CD4-positive, alpha-beta memory T cell (primary cell): ENCODE measurements around the gene PRLH. TPM values are rescaled to one million over a fixed set of nuclear protein-coding genes. Genes with fewer than 3 reads are reported as not detected.

Source experiments
- CTCF ChIA-PET: fragments of 350-600 bp; sonication (Branson Sonifier 250); formaldehyde crosslinking; loops from one replicate; lab custom pipeline; 2021; ENCODE audit warnings: inconsistent platforms; ENCODE audit not compliant: partially characterized antibody; lab: Charles Lee
- POLR2A ChIA-PET: fragments of 350-600 bp; sonication (Branson Sonifier 250); formaldehyde crosslinking; loops from one replicate; lab custom pipeline; 2021; ENCODE audit not compliant: partially characterized antibody; lab: Charles Lee
- DNase-seq, 5 donors: peaks; one replicate each; pipeline versions ENCODE4 v3.0.0 to v3.0.0-alpha.2; 2020 to 2022; ENCODE audit warnings: mixed read lengths in 1 of 5
- H3K27ac ChIP-seq: one replicate; pipeline ENCODE4 v1.7.0; 2013; ENCODE audit warnings: low read depth, low read length
- H3K27me3 ChIP-seq: 2 replicates; pipeline ENCODE4 v1.7.0; 2013; ENCODE audit warnings: mild to moderate bottlenecking, low read length, moderate library complexity; ENCODE audit not compliant: insufficient read depth
- H3K36me3 ChIP-seq: 2 replicates; pipeline ENCODE4 v1.7.0; 2013; ENCODE audit warnings: mild to moderate bottlenecking, low read length, moderate library complexity; ENCODE audit not compliant: insufficient read depth
- H3K4me1 ChIP-seq: 2 replicates; pipeline ENCODE4 v1.7.0; 2013; ENCODE audit warnings: mild to moderate bottlenecking, low read length, moderate library complexity; ENCODE audit not compliant: insufficient read depth
- H3K4me3 ChIP-seq, 2 donors: one replicate each; pipeline ENCODE4 v1.7.0; 2013; ENCODE audit warnings: low read length in 2 of 2, mild to moderate bottlenecking in 1 of 2
- H3K9me3 ChIP-seq, 2 donors: one replicate each; pipeline ENCODE4 v1.7.0; 2013; ENCODE audit warnings: low read length in 2 of 2, control low read depth in 1 of 2; ENCODE audit not compliant: control insufficient read depth in 1 of 2
- H3K27ac Mint-ChIP-seq, 7 donors: one replicate each; pipeline ENCODE4 v1.8.0; 2020 to 2021; ENCODE audit warnings: mixed read lengths in 7 of 7, mild to moderate bottlenecking in 6 of 7, inconsistent platforms in 3 of 7, moderate library complexity in 3 of 7
- H3K27me3 Mint-ChIP-seq, 2 donors: one replicate each; pipeline ENCODE4 v1.8.0; 2020 to 2021; ENCODE audit warnings: mixed read lengths in 2 of 2
- H3K36me3 Mint-ChIP-seq, 2 donors: one replicate each; pipeline ENCODE4 v1.8.0; 2020 to 2021; ENCODE audit warnings: mixed read lengths in 2 of 2, inconsistent platforms in 1 of 2, mild to moderate bottlenecking in 1 of 2
- H3K4me1 Mint-ChIP-seq, 4 donors: one replicate each; pipeline ENCODE4 v1.8.0; 2020 to 2021; ENCODE audit warnings: mixed read lengths in 4 of 4, mild to moderate bottlenecking in 1 of 4
- H3K4me3 Mint-ChIP-seq, 8 donors: one replicate each; pipeline ENCODE4 v1.8.0; 2020 to 2021; ENCODE audit warnings: mixed read lengths in 8 of 8, mild to moderate bottlenecking in 7 of 8, moderate library complexity in 6 of 8, inconsistent platforms in 3 of 8
- H3K9me3 Mint-ChIP-seq, 8 donors: one replicate each; pipeline ENCODE4 v1.8.0; 2020 to 2021; ENCODE audit warnings: mixed read lengths in 8 of 8, mild to moderate bottlenecking in 5 of 8, inconsistent platforms in 3 of 8, moderate library complexity in 1 of 8
- intact Hi-C: fragments of 100-400 bp; cut with micrococcal nuclease; formaldehyde crosslinking; loops from one replicate; pipeline ENCODE4 v1.15.1; 2023
- polyA plus RNA-seq, 2 donors: library from polyadenylated mRNA; unstranded; fragments of 300-500 nt; fragmentation: Illumina TruSeq; gene quantifications; one replicate each; pipeline ENCODE4 v1.2.3, GENCODE V29; 2021
- total RNA-seq, 2 experiments: library from RNA; stranded (reverse); gene quantifications; one replicate each; pipeline ENCODE4 v1.2.3, GENCODE V29; 2021

The PRLH gene
- total and polyA plus RNA-seq, 4 experiments from 2014 or later = not detected

DNA sequence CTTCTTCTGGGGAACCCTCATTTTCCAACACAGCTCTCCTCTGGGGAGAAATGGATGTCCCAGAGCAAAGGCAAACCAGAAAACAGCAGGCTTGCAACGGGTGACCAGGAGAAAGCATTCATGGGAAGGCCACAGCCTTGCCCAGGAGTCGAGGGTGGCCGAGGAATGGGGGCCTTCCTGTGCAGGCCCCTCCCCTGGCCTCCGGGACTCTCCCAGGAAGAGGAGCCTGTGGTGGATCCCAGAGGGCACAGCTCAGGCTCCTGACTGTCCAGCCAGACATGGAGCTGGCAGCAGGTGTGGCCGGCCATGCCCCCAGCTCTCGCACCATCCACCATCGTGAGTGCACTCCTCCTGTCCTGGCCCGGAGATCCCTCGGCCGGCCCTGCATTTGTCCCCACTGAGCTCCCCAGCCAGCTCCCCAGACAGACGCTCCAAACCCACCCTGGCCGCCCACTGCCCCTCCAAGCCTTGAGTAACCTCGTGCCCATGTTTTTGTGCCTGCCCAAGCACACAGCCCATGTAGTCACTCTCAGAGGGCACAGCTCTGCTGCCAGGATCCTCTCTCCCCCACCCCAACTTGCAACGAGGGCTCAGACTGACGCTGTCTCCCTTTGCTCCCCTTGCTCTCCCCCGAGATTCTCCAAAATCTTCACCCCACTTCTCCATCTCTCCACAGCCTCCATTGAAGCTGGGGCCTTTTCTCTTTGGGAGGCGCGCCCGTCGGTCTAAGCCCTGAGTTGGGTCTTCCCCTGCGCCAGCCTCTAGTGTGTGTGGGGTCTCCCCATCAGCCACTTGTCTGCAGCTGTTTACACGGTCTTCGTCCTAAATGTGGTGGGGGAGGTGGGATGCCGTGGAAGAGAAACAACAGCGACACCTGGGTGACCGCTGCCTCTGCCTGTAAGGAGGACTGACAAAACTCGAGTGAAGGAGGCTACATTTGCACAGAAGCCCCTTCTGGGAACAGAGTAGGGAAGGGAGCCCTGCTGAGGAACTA, 9.8 kb downstream of the PRLH start:
- H3K4me3 ChIP-seq = no peak overlapping the region
- peaks cover 0 to 6% (median 3%) of the 10 kb centered on the region in 4 donors for H3K4me1 Mint-ChIP-seq
- no peak overlapping the region for H3K27ac ChIP-seq
- peaks cover 0 to 6% of the 10 kb centered on the region in 2 donors for H3K27me3 Mint-ChIP-seq
- peak overlapping the region in 1 of 7 donors; percentile 29 for H3K27ac Mint-ChIP-seq
- no peak for DNase-seq
- no peaks in the 10 kb centered on the region for H3K36me3 ChIP-seq
- no peaks in the 10 kb centered on the region for H3K27me3 ChIP-seq
- no peaks in the 10 kb centered on the region for H3K4me1 ChIP-seq
- intact Hi-C loops = loop anchor here (5.0 to 10.0 kb wide), 2 partner anchors 571 to 1231 kb away; no protein-coding TSS in a partner anchor
- CTCF ChIA-PET = interaction anchor here (1.7 kb wide), 1 partner anchor 63 kb away, joined by 11 read pairs; no protein-coding TSS in a partner anchor
- no peaks in the 10 kb centered on the region for H3K9me3 Mint-ChIP-seq
- POLR2A ChIA-PET = no interaction called here
- no peaks in the 10 kb centered on the region for H3K9me3 ChIP-seq
- H3K36me3 Mint-ChIP-seq = no peaks in the 10 kb centered on the region
- no peak overlapping the region for H3K4me3 Mint-ChIP-seq

DNA sequence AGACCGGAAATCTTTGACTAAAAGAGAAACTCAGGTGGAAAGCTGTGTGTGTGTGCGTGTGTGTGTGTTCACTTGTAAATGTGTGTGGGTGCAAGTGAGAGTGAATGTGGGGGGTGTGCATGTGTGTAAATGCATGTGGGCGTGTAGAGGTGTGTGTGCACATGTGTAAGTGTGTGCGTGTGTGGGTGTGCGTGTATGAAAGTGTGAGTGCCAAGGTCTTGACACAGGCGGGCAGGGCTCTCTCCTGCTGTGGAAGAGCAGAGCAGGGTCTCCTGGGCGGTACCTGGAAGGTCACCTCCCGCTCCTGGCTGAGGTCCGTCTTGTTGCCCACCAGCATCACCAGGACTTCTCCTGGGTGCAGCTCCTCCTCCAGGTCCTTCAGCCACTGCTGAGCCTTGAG, 10.6 kb downstream of the PRLH start:
- intact Hi-C loops = loop anchor here (5.0 to 10.0 kb wide), 2 partner anchors 570 to 1232 kb away; no protein-coding TSS in a partner anchor
- Histone ChIP-seq H3K4me1 (no peaks in the 10 kb centered on the region), H3K27ac (no peak overlapping the region), H3K36me3 (no peaks in the 10 kb centered on the region), H3K27me3 (no peaks in the 10 kb centered on the region), H3K4me3 (no peak overlapping the region), H3K9me3 (no peaks in the 10 kb centered on the region)
- no peak for DNase-seq
- Mint-ChIP-seq H3K36me3 (no peaks in the 10 kb centered on the region), H3K27me3 (peaks cover 0 to 6% of the 10 kb centered on the region in 2 donors), H3K27ac (no peak overlapping the region), H3K4me3 (no peak overlapping the region), H3K4me1 (peaks cover 0 to 4% (median 3%) of the 10 kb centered on the region in 4 donors), H3K9me3 (no peaks in the 10 kb centered on the region)
- ChIA-PET CTCF (no interaction called here), POLR2A (no interaction called here)

DNA sequence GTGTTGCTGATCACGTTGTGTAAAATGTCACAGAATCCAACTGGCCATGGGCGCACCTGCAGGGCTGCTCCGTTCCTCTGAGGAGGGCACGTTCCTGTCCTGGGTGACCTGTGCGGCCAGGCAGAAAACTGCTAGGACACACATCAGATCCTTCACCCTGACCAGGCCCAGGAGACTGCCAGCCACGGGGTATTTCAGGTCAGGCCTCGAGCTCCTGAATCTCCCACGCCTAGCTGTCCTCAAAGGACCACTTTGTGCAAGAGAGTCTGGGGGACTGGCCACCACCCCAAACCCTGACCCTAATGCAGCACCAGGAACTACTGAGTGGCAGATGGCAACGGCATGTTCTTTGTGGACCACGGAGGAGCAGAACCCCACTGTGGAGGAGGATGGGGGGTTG, 11.1 kb downstream of the PRLH start:
- no peaks in the 10 kb centered on the region for H3K36me3 ChIP-seq
- peaks cover 0 to 6% of the 10 kb centered on the region in 2 donors for H3K27me3 Mint-ChIP-seq
- ChIA-PET POLR2A (no interaction called here), CTCF (no interaction called here)
- intact Hi-C loops = loop anchor here (5.0 to 10.0 kb wide), 2 partner anchors 570 to 1233 kb away; no protein-coding TSS in a partner anchor
- H3K9me3 Mint-ChIP-seq = no peaks in the 10 kb centered on the region
- H3K27ac ChIP-seq = no peak overlapping the region
- H3K4me3 ChIP-seq = no peak overlapping the region
- DNase-seq = no peak
- no peaks in the 10 kb centered on the region for H3K27me3 ChIP-seq
- H3K4me3 Mint-ChIP-seq = no peak overlapping the region
- H3K36me3 Mint-ChIP-seq = no peaks in the 10 kb centered on the region
- H3K9me3 ChIP-seq = no peaks in the 10 kb centered on the region
- H3K4me1 ChIP-seq = no peaks in the 10 kb centered on the region
- H3K27ac Mint-ChIP-seq = peak overlapping the region in 1 of 7 donors; percentile 57
- peaks cover 0 to 4% (median 2%) of the 10 kb centered on the region in 4 donors for H3K4me1 Mint-ChIP-seq

DNA sequence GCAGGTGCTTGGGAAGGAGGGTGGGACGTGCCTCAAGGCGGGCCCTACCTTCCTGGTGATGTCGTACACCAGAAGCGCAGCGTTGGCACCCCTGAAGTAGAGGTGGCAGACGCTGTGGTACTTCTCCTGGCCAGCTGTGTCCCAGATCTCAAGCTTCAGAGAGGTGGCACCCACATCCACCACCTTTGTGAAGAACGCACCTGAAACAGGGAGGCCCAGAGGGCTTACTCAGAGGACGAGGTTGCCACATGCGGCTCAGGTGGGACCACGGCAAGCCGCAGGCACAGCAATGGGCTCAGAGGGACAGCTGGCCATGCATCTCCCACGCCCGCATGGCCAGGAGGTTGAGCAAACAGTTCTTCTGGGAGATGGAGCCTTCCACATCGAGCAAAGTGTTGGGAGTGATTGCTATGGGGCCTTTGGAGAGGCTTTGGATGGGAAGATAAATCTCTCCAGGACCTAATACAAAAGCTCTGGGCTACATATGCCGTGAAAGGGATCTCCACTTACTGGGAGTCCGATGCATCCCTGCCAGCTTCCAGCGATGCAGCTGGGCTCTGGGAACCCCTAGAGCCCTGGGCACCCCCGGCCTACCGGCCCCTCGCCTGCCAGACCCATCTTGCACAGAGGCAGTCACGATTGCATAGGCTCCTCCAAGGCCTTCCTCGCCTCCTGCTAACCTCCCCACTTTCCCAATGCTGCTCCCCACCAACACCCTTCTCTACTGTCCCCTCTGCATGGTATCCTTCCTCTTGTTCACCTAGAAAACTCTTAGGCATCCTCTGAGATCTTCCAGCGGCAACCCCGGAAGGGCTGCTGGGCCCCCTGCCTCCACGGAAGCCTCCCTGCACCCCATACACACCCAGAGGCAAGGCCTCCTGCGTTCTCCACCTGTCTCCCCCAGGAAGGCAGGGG, 11.8 kb downstream of the PRLH start:
- CTCF ChIA-PET = no interaction called here

DNA sequence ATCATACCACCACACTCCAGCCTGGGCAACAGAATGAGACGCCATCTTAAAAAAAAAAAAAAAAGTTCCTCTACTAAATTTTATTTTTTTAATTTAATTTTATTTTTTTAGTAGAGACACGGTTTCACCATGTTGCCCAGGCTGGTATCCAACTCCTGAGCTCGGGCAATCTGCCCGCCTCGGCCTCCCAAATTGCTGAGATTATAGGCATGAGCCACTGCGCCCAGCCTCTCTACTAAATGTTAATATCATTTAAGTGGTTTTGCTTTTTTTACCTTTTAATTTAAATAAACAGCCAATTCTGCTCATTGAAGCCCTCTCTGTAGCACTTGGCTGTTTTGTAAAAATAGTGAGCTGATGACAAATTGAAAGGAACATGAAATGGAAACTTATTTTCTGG, 15.0 kb downstream of the PRLH start:
- no peak overlapping the region for H3K27ac ChIP-seq

More for the DNA sequence above, 11.8 kb downstream of the PRLH start:
- Histone ChIP-seq H3K4me1 (no peaks in the 10 kb centered on the region), H3K27ac (no peak overlapping the region), H3K36me3 (no peaks in the 10 kb centered on the region), H3K4me3 (no peak overlapping the region), H3K9me3 (no peaks in the 10 kb centered on the region), H3K27me3 (no peaks in the 10 kb centered on the region)
- peaks cover 0 to 6% of the 10 kb centered on the region in 2 donors for H3K27me3 Mint-ChIP-seq
- no peaks in the 10 kb centered on the region for H3K9me3 Mint-ChIP-seq
- no peaks in the 10 kb centered on the region for H3K36me3 Mint-ChIP-seq
- POLR2A ChIA-PET = no interaction called here
- H3K4me3 Mint-ChIP-seq = no peak overlapping the region
- H3K27ac Mint-ChIP-seq = no peak overlapping the region
- no peak for DNase-seq
- peaks cover 0 to 4% (median 2%) of the 10 kb centered on the region in 4 donors for H3K4me1 Mint-ChIP-seq
- intact Hi-C loops = loop anchor here (5.0 to 10.0 kb wide), 2 partner anchors 569 to 1233 kb away; no protein-coding TSS in a partner anchor

DNA sequence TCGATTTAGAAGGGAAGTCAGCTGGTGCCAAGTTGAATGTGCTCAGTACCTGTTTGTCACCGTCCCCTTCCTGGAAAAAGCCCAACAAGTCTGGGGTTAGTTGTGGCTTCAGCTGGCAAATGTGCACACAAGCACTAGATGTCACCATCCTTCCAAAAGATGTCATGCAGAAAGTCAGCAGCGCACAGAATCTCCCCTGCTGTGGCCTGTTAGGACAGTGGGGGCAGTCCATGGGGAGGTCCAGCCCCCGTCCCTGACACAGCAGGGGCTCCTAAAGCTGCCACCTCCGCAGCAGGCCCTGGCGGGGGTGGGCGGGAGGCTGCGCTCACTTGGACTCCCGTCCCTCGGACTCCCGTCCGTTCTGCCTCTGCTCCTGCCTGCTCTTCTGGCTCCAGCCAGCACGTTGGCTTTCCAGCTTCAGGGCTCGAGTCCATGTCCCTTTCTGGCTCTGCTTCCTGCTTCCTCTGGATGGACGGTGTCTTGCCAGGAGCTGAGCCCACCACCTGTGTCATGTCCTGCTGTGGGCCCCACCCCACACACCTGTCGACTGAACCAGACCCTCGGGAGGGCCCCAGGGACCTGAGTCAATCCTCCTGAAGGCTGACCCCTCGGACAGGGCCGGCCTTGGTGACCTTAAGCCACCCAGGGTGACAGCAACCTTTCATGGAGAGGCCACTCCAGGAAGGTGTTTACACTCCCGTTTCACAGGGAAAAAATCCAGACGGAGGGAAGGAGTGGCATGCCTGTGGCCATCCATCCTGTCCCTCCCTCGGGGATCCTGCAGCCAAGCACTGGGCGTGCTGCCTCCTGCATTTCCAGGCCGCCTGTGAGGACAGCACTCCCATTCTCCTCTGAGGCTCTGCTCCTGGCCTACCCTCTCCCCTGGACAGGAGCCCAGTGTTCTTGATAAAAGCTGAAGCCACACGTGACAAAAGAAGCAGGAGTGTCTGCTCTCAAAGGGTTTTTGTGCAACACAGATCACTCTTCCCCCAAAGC, 15.7 kb downstream of the PRLH start:
- intact Hi-C loops = loop anchor here (1.0 kb wide), 1 partner anchor 163 kb away; no protein-coding TSS in a partner anchor
- no peaks in the 10 kb centered on the region for H3K27me3 ChIP-seq
- Mint-ChIP-seq H3K27ac (peak overlapping the region in 3 of 7 donors; percentile 25 to 36 (median 29)), H3K4me1 (peaks cover 0 to 4% (median under 1%) of the 10 kb centered on the region in 4 donors), H3K4me3 (no peak overlapping the region), H3K27me3 (peaks cover 0 to 1% of the 10 kb centered on the region in 2 donors), H3K9me3 (no peaks in the 10 kb centered on the region), H3K36me3 (no peaks in the 10 kb centered on the region)
- no peak overlapping the region for H3K27ac ChIP-seq
- no peaks in the 10 kb centered on the region for H3K9me3 ChIP-seq
- peak in 4 of 5 donors; percentile 33 to 49 (median 40) for DNase-seq
- no peak overlapping the region for H3K4me3 ChIP-seq
- CTCF ChIA-PET = interaction anchor here (1.1 to 2.5 kb wide), 3 partner anchors 10 to 163 kb away, joined by 3 to 12 read pairs (median 11); no protein-coding TSS in a partner anchor
- H3K4me1 ChIP-seq = no peaks in the 10 kb centered on the region
- H3K36me3 ChIP-seq = no peaks in the 10 kb centered on the region
- POLR2A ChIA-PET = interaction anchor here (1.5 kb wide), 1 partner anchor 91 kb away, joined by 3 read pairs; no protein-coding TSS in a partner anchor

More for the DNA sequence above, 15.0 kb downstream of the PRLH start:
- Histone ChIP-seq H3K36me3 (no peaks in the 10 kb centered on the region), H3K27me3 (no peaks in the 10 kb centered on the region), H3K4me3 (no peak overlapping the region), H3K9me3 (no peaks in the 10 kb centered on the region), H3K4me1 (no peaks in the 10 kb centered on the region)
- CTCF ChIA-PET = interaction anchor here (1.1 to 2.5 kb wide), 3 partner anchors 9 to 164 kb away, joined by 3 to 12 read pairs (median 11); no protein-coding TSS in a partner anchor
- no peaks in the 10 kb centered on the region for H3K9me3 Mint-ChIP-seq
- DNase-seq = no peak
- no peak overlapping the region for H3K4me3 Mint-ChIP-seq
- H3K36me3 Mint-ChIP-seq = no peaks in the 10 kb centered on the region
- POLR2A ChIA-PET = interaction anchor here (1.5 kb wide), 1 partner anchor 92 kb away, joined by 3 read pairs; no protein-coding TSS in a partner anchor
- H3K27me3 Mint-ChIP-seq = peaks cover 0 to 4% of the 10 kb centered on the region in 2 donors
- intact Hi-C loops = loop anchor here (1.0 kb wide), 1 partner anchor 164 kb away; no protein-coding TSS in a partner anchor
- peak overlapping the region in 3 of 7 donors; percentile 25 to 36 (median 29) for H3K27ac Mint-ChIP-seq
- peaks cover 0 to 4% (median 2%) of the 10 kb centered on the region in 4 donors for H3K4me1 Mint-ChIP-seq
